Adrenal gland (tissue), 5 donors: ENCODE measurements around the gene CCNI.

Experiments
- POLR2A ChIP-seq, 2 donors: fragments of 450-650 bp; IDR thresholded peaks; one replicate each; pipeline ENCODE4 v1.6.1; 2017; ENCODE audit warnings: antibody characterized with exemption in 2 of 2, mild to moderate bottlenecking in 2 of 2, moderate library complexity in 1 of 2
- TF ChIP-seq, protein P1 (sequence below), 6 experiments: fragments of 450-650 bp in 4 of 6; fragments of 200-600 bp in 2 of 6; sonication (generic) in 1 of 6; IDR thresholded peaks; 1 replicate in 5 of 6; 2 replicates in 1 of 6; pipeline versions ENCODE4 v1.5.1 to v1.8.0; 2016 to 2021; ENCODE audit warnings: antibody characterized with exemption in 6 of 6, mild to moderate bottlenecking in 2 of 6, moderate library complexity in 1 of 6
- donor health status: DM: no; HTN: no; CAD: no.

- TF ChIP-seq, protein P1, sequence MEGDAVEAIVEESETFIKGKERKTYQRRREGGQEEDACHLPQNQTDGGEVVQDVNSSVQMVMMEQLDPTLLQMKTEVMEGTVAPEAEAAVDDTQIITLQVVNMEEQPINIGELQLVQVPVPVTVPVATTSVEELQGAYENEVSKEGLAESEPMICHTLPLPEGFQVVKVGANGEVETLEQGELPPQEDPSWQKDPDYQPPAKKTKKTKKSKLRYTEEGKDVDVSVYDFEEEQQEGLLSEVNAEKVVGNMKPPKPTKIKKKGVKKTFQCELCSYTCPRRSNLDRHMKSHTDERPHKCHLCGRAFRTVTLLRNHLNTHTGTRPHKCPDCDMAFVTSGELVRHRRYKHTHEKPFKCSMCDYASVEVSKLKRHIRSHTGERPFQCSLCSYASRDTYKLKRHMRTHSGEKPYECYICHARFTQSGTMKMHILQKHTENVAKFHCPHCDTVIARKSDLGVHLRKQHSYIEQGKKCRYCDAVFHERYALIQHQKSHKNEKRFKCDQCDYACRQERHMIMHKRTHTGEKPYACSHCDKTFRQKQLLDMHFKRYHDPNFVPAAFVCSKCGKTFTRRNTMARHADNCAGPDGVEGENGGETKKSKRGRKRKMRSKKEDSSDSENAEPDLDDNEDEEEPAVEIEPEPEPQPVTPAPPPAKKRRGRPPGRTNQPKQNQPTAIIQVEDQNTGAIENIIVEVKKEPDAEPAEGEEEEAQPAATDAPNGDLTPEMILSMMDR (IDR thresholded peaks at IDR 0.05): no peak
- TF ChIP-seq POLR2A (IDR thresholded peaks at IDR 0.05): no peak
These were observed 41.9 kb upstream of the CCNI start for GRCh38 chr4:77117721-77118120.
